ENCODE data around the gene PRKN. TPM values are rescaled to one million over a fixed set of nuclear protein-coding genes. Genes with fewer than 3 reads are reported as not detected.

PRKN gene
- total RNA-seq, 6 experiments from 2014 or later: 0.32 TPM; not detected in 5

DNA sequence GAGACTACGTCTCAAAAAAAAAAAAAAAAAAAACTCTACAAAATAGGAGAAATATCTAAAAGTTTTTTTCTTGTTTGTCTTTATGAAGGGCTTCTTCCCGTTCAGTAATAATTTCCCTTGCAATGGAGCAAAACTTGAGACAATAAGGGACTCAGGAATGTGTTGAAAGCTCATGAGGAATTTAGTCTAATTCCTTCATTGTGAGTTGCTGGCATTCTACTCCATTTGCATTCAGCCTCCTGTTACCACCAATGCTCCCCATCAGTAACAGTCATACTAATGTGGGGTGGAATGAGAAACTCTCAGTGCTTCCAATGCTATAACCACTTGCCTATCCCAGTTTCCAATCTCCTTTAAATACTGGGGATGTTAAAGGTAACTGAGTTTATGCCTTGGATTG, 877.0 kb downstream of the PRKN start:
- Mint-ChIP-seq H3K27me3 (ENCODE audit: insufficient read depth) (no peaks in the 10 kb centered on the region), H3K4me3 (no peak overlapping the region), H3K4me1 (ENCODE audit: low read depth) (no peaks in the 10 kb centered on the region), H3K27ac (no peak overlapping the region), H3K9me3 (peaks cover 54% of the 10 kb centered on the region), H3K36me3 (ENCODE audit: low read depth) (no peaks in the 10 kb centered on the region)
- TF ChIP-seq, protein P1, sequence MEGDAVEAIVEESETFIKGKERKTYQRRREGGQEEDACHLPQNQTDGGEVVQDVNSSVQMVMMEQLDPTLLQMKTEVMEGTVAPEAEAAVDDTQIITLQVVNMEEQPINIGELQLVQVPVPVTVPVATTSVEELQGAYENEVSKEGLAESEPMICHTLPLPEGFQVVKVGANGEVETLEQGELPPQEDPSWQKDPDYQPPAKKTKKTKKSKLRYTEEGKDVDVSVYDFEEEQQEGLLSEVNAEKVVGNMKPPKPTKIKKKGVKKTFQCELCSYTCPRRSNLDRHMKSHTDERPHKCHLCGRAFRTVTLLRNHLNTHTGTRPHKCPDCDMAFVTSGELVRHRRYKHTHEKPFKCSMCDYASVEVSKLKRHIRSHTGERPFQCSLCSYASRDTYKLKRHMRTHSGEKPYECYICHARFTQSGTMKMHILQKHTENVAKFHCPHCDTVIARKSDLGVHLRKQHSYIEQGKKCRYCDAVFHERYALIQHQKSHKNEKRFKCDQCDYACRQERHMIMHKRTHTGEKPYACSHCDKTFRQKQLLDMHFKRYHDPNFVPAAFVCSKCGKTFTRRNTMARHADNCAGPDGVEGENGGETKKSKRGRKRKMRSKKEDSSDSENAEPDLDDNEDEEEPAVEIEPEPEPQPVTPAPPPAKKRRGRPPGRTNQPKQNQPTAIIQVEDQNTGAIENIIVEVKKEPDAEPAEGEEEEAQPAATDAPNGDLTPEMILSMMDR (IDR thresholded peaks at IDR 0.05): no peak
- no peak for DNase-seq

DNA sequence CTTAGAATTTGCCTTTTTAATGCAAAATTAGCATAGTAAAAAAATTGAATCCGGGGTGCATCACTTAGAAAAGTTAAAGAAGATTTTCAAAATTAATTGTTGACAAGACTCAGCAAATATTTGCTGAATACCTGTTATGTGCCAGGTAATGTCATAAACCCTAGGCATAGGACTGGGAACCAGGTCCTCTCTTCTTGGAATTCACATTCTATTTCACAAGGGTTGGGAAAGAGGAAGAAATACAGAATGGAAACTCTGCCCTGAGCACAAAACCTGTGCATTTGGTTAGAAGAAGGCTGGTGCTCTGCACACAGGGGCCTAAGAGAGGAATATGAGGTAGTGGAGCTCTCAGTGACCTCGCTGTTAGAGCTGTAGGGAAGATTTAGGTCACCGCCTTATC, 879.9 kb downstream of the PRKN start:
- DNase-seq: no peak
- Mint-ChIP-seq H3K9me3 (peaks cover 53% of the 10 kb centered on the region), H3K36me3 (ENCODE audit: low read depth) (no peaks in the 10 kb centered on the region), H3K4me3 (no peak overlapping the region), H3K27me3 (ENCODE audit: insufficient read depth) (no peaks in the 10 kb centered on the region), H3K4me1 (ENCODE audit: low read depth) (no peaks in the 10 kb centered on the region), H3K27ac (no peak overlapping the region)
- TF ChIP-seq, protein P1 (IDR thresholded peaks at IDR 0.05): no peak

- Mint-ChIP-seq H3K4me3 (no peak overlapping the region), H3K27me3 (ENCODE audit: insufficient read depth) (no peaks in the 10 kb centered on the region), H3K27ac (no peak overlapping the region), H3K9me3 (peaks cover 38% of the 10 kb centered on the region), H3K36me3 (ENCODE audit: low read depth) (no peaks in the 10 kb centered on the region), H3K4me1 (ENCODE audit: low read depth) (no peaks in the 10 kb centered on the region)
- DNase-seq: no peak
- TF ChIP-seq, protein P1 (IDR thresholded peaks at IDR 0.05): no peak
Measured at GRCh38 chr6:161844804-161845203, 882.8 kb downstream of the PRKN start.

DNA sequence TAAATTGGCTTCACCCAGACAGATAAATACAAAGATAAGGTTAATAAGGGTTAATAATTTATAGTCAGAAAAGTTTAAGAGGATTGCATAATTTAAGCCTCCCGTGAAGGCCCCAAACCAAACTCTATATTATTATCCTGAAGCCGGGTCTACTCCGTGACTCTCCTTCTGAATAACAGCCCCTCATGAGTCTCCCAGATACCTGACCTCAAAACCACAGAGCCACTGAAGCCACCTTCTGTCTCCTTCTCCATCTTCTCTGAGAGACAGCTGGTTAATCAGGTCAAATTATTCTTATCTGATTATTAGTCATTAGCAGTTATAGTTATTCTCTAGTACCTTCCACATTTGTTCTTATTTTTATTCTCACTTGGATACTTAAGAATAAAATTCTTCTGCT, 884.5 kb downstream of the PRKN start:
- H3K27ac Mint-ChIP-seq: no peak overlapping the region
- H3K9me3 Mint-ChIP-seq: peaks cover 33% of the 10 kb centered on the region
- DNase-seq: no peak
- no peak overlapping the region for H3K4me3 Mint-ChIP-seq
- H3K4me1 Mint-ChIP-seq (ENCODE audit: low read depth): no peaks in the 10 kb centered on the region
- H3K27me3 Mint-ChIP-seq (ENCODE audit: insufficient read depth): no peaks in the 10 kb centered on the region
- TF ChIP-seq, protein P1 (IDR thresholded peaks at IDR 0.05): no peak
- peaks cover 9% of the 10 kb centered on the region; the same call in 1 of the 2 replicates for H3K36me3 Mint-ChIP-seq (ENCODE audit: low read depth)

DNA sequence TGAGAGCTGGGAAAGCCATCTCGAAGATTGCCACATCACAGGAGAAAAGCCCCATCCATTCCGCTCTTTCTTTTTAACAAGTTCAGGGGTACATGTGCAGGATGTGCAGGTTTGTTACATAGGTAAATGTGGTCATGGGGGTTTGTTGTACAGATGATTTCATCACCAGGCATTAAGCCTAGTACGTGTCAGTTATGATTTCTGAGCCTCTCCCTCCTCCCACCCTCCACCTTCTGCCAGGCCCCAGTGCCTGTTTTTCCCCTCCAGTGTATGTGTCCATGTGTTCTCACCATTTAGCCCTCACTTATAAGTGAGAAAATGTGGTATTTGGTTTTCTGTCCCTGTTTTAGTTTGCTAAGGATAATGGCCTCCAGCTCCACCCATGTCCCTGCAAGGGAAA, 887.2 kb downstream of the PRKN start:
- no peaks in the 10 kb centered on the region for H3K27me3 Mint-ChIP-seq (ENCODE audit: insufficient read depth)
- no peaks in the 10 kb centered on the region for H3K4me1 Mint-ChIP-seq (ENCODE audit: low read depth)
- no peak overlapping the region for H3K27ac Mint-ChIP-seq
- no peak overlapping the region for H3K4me3 Mint-ChIP-seq
- H3K36me3 Mint-ChIP-seq (ENCODE audit: low read depth): peaks cover 14% of the 10 kb centered on the region; the same call in 1 of the 2 replicates
- TF ChIP-seq, protein P1 (IDR thresholded peaks at IDR 0.05): no peak
- no peak for DNase-seq
- H3K9me3 Mint-ChIP-seq: peaks cover 39% of the 10 kb centered on the region
